A673 (cell line): ENCODE results near the gene TACC2.

Source experiments
- CTCF ChIP-seq: fragments of 300-800, 200-600 bp; sonication (generic); conservative IDR thresholded peaks from 2 replicates; pipeline ENCODE4 v1.5.1; 2017; ENCODE audit warnings: low read depth, mild to moderate bottlenecking, antibody characterized with exemption, low read length, moderate library complexity, mixed read lengths
- EZH2 ChIP-seq: fragments of 200-600 bp; sonication (generic); IDR thresholded peaks from 2 replicates; pipeline ENCODE4 v1.6.1; 2017; ENCODE audit warnings: borderline replicate concordance, low read depth, mild to moderate bottlenecking, mixed read lengths, antibody characterized with exemption, low read length; ENCODE audit not compliant: poor library complexity, severe bottlenecking

DNA sequence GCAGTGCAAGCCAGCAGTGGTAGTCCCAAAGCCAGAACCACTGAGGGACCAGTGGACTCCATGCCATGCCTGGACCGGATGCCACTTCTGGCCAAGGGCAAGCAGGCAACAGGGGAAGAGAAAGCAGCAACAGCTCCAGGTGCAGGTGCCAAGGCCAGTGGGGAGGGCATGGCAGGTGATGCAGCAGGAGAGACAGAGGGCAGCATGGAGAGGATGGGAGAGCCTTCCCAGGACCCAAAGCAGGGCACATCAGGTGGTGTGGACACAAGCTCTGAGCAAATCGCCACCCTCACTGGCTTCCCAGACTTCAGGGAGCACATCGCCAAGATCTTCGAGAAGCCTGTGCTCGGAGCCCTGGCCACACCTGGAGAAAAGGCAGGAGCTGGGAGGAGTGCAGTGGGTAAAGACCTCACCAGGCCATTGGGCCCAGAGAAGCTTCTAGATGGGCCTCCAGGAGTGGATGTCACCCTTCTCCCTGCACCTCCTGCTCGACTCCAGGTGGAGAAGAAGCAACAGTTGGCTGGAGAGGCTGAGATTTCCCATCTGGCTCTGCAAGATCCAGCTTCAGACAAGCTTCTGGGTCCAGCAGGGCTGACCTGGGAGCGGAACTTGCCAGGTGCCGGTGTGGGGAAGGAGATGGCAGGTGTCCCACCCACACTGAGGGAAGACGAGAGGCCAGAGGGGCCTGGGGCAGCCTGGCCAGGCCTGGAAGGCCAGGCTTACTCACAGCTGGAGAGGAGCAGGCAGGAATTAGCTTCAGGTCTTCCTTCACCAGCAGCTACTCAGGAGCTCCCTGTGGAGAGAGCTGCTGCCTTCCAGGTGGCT lies 97.7 kb downstream of the TACC2 start:
- TF ChIP-seq CTCF (no peak), EZH2 (no peak)
